Measurements from ENCODE around the gene ANAPC5.
"Not testable (repeated sequence)": the region's sequence is repeated elsewhere in the genome, so short reads cannot be mapped to it uniquely, and the experiment has no call there.

Gene ANAPC5

DNA sequence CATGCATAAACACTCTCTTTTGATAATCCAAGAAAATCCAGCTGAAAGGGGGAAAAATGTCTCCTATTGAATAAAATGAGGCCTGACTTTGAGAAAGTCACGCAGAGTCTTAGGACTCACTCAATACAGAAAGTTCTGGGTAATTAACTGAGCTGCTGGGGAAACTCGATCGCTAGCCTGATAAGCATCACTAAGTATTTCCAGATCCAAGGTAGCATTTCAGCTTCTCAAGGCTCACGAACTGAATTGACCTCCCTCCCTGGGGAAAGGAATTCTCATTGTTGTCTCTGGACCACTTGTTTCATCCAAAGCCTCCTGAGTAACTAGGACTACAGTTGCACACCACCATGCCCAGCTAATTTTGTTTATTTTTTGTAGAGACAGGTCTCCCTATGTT lies 13.8 kb upstream of the ANAPC5 start:
- no peak for DNase-seq

DNA sequence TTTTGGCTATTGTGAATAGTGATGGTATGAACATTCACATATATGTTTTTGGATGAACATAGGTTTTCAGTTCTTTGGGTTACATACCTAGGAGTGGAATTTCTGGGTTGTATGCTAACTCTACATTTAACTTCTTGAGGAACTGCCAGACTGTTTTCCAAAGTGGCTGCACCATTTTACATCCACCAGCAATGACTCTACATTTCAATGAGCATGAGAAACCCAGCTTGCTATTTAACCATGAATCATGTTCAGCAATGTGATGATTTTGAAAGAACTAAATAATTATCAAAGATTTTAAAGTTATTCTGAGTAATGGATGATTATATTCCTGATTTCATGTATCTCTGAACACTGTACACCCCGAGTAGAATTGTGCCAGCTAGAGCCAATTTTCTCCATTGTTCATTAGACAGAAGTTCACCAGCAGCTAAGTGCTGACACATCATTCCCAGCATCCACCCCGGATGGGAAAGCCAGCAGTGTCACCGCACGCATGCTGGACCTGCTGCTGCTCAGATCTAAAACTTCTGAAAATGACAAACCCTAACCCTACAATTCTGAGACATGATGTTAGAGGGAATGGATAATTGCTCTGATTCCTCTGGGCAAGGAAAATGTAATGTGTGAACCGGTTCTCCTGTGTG lies 13.3 kb upstream of the ANAPC5 start:
- peak; percentile 53 for DNase-seq

DNA sequence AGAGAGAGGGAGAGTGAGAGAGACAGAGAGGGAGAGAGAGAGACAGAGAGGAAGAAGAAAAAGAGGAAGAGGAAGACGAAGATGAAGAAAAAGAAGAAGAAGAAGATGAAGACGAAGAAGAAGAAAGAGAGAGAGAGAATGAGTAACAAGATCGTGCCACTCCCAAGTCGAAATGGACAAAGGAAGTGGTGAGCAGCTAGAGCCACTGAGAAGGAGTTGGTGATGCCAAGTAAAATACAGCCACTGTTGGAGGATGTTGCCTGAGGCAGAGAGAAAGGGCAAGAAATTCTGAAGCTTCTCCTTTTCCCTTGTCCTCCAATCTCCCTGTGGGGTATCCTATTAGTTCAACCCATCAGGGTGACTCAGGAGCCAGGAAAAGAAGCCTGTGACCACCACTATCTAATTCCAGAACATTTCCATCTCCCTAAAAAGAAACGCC lies 12.5 kb upstream of the ANAPC5 start:
- DNase-seq, result no peak

DNA sequence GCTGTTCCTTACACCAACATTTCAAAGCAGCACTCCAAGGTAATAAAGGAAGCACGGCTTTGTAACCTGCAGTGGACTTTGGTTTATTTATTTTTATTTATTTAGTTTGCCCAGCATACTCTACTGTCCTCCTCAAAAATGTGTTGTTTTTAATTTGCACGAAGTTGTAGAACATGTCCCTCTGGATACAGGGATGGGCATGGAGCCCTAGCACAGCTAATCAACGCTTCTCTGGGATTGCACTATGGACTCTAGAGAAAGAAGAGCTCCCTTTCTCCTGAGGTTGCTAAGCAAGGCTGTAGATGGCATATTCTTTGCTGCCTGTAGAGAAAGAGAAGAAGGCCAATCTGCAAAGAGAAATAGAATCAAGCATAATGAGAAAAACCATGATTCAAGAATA lies 5.9 kb upstream of the ANAPC5 start:
- no peak for DNase-seq

DNA sequence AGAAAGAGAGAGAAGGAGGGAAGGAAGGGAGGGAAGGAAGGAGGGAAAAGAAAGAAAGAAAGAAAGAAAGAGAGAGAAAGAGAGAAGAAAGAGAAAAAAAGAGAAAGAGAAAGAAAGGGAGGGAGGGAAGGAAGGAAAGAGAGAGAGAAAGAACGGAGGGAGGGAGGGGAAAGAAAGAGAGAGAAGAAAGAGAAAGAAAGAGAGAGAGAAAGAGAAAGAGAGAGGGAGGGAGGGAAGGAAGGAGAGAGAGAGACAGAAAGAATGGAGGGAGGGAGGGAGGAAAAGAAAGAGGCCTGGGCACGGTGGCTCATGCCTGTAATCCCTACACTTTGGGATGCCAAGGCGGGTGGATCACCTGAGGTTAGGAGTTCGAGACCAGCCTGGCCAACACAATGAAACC lies 5.1 kb upstream of the ANAPC5 start:
- DNase-seq, result no peak

DNA sequence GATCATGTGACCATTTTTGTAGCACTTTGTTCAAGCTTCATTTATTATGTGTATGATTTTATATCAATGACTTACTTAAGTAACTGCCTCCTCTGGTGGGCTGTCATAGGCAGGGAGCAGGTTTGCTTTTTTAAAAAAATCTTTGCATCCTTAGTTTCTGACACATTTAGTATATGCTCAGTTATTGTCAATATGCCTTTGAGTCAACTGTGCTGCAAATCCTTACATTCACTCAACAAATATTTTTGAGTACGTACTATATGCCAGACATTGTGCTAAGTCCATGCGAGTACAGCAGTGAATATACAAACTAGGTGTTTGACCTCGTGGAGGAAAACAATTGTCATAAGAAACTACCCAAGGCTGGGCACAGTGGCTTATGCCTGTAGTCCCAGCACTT lies 4.4 kb upstream of the ANAPC5 start:
- DNase-seq, result no peak

DNA sequence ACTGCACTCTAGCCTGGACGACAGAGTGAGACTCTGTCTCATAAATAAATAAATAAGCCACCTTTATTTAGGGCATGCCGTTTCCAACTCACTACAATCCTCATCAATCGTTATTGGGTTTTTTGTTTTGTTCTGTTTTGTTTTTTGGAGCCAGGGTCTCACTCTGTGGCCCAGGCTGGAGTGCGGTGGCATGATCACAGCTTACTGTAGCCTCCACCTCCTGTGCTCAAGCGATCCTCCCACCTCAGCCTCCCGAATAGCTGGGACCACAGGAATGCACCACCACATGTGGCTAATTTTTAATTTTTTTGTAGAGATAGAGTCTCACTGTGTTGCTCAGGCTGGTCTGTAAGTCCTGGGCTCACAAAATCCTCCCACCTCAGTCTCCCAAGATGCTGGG lies 3.6 kb upstream of the ANAPC5 start:
- no peak for DNase-seq

DNA sequence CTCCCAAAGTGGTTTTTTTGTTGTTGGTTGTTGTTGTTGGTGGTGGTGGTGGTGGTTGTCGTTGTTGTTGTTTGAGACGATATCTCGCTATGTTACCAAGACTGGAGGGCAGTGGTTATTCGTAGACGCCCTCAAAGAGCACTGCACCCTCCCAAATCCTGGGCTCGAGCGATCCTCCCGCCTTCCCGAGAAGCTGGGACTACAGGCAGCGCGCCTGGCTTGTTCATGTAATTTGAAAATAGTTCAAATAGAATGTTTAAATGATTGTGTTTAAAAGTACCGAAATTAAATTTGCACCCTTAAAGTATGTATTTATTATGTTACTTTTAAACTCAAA lies 439 bp upstream of the ANAPC5 start:
- DNase-seq, result no peak

DNA sequence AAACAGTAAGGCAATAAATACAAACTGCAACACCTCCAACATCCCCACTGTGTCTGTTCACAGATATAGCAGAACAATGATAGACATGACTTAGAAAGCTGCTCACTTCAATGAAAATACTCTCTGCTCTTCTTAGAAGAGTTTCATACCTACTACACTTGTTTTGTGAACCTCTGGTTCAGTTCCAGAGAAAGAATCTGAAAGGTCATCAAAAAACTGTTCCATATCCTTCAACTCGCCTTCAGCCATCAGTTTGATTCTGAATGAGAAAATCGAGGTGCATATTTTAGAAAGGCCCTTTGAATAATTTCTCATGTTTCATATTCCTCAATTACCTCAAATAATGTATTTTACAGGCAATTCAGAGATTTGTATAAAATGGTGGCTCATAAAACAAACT lies 5.5 kb downstream of the ANAPC5 start:
- DNase-seq, result no peak

DNA sequence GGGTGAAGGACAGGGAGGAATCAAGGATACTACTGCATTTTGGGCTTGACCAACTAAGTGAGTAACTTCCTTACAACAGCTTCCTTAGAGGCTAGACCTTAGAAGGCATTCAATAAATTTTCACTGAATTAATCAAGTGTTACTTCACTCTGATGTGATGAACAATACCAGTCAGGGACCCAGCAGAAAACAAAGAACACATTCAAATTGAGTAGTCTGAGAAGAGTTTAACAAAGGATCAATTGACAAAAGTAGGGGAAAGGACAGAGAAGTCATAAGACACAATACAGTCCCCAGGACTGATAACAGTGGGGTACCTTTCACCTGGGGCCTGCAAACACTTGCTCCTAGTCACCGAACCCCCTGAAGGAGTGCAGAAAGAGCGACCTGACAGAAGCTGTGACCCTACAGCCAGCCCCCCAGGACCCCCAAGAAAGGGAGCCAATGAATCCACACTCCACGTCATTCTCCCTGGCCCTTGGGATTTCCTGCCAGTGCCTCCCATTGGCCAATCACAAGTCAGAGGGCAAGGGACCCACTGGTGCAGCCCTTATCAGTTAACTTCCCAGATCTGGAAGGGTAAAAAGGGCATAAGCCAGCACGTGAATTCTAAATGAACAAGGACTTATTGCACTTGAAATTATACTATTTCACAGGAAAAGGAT lies 6.9 kb downstream of the ANAPC5 start:
- no peak for DNase-seq

DNA sequence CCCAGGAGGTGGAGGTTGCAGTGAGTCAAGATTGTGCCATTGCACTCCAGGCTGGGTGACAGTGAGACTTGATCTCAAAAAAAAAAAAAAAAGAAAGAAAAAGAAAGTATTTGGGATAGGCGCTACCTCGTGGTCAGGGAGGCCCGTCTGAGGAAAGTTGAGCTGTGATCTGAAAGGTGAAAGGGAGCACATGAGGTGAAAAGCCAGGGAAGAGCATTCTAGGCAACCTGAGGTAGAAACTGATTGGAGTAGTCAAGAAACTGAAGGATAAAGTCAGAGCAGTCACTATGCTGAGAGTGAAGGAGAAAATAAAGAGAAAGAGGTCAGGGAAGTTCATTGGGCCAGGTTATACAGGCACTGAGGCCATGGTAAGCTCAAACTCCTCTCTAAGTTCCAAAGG lies 7.7 kb downstream of the ANAPC5 start:
- no peak for DNase-seq

DNA sequence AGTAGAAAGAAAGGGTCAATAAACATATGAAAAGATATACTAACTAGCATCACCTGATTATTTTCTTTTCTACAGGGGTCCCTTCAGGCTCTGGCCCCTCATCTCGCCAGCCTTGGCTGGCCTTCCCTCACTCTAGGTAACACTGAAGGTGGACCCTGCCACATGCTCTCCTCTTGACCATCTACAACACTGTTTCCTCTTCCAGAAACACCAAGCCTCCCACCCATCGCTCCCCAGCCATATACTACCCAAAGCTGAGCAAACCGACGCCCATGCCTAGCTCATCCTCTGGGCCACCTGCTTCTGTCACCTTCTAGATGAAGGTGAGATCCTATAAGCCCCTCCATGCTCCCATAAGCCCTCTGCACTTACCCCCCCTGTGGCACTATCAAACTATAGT lies 14.8 kb downstream of the ANAPC5 start:
- no peak for DNase-seq

DNA sequence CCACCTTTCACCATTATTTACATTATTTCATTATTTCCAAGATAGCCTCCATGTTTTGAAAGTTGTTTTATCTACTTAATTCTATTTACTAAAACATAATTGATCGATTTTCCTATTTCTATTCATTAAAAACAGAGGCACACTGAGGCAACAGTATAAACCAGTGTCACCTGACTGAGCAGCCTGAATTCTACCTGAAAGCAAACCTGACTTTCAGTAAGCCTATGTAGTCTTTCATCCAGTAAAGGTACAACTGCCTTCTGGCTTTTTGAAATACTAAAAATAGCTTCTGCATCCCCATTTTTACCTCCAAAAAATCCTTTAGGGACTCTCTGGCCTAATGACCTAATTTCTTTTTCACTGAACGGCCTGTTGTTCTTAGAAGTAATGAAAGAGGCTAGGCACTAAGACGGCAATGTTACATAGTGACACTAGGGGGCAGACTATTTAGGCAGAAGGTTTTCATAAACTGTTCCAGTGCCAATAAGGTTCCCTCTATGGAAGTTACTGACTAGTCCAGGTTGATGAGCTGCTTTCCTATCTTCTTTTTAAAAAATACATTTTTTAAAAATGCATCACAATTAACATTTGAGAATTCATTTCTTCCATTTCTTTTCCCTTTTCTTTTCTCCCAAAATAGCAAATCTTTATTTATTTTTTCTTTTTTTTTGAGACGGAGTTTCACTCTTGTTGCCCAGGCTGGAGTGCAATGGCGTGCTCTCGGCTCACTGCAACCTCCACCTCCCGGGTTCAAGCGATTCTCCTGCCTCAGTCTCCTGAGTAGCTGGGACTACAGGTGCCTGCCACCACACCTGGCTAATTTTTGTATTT lies 17.5 kb downstream of the ANAPC5 start:
- DNase-seq, result peak; percentile 61

DNA sequence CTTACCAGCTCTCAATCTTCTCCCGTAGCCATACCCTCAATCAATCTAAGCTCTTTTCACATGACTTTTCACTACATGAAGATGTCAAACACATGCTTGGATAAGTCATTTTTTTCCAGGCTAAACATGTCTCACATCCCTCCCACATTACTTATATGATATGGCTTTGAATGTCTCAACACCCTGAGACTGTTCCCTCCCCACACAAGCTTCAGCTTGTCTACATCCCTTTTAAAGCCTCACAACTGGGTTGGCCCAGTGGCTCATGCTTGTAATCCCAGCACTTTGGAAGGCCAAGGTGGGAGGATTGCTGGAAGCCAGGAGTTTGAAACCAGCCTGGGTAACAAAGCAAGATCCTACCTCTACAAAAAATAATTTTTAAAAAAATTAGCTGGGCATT lies 18.5 kb downstream of the ANAPC5 start:
- DNase-seq, result no peak

DNA sequence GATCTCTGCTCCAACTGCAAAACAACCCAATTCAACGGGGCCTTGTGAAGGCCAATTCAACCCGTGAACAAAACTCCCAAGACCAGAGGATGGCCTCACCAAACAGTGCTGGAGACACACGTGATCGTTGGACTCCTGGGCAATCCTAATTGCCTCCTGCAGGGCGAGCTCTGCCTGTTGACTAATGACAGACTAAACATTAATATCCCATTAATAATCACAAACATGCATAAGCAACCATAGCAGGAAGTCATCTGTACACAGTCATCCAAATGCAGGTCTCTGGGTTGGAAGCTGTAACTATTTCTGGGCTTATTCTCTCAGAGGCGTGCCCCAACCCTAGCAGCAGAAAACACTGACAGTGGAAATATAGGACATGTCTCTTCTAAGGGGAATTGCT lies 21.0 kb downstream of the ANAPC5 start:
- no peak for DNase-seq

DNA sequence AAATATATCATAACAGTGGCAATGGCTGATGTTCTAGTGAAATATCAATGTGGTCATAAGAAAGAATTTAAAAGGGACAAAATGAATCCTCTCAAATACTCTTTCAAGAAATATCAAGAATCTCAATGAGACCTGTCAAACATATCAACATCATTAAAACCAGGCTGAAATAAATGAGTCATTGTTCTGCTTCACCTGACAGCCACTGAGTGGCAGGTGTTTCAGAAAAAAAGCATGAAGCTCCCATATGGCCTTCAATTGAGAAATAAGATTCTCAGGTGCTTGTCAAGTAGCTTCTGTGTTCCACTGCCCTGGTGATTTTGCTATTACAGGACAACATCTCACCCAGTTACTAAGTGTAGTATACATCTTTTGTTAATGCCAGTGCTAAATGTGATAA lies 21.5 kb downstream of the ANAPC5 start:
- DNase-seq, result no peak

DNA sequence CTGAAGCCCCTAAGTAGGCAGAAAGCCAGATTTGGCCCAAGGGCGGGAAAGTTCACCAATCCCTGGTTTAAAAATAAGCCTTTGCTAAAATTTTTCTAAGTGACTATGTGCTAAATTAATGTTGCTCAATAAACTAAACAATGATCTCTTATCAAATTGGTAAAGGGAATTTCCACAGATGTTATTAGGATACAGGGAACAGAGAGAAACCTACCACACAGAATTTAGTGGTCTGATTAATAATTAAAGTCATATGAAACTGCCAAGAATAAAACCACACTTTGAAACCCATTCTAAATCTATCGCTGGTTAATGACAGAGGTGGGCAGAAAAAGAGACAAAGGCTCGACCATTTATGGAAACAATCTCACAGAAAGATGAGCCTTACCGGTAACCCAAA lies 22.0 kb downstream of the ANAPC5 start:
- no peak for DNase-seq

DNA sequence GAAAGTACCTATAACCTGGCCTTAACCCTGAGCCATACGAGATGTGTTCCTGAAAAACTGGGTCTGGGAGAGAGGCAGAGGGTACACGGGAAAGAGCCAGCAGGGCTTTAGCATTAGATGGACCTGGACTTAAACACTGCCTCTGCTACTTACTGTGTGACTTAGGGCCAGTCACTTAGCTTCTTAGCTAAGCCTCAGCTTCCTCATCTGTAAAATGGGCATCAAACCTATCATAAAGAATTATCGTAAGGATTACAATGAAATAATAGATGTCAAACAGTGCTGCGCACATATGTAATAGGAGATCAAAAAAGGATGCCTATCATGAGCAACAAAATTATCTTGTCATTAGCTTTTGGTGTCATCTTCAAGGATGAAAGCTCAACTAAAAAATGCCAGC lies 23.6 kb downstream of the ANAPC5 start:
- no peak for DNase-seq

DNA sequence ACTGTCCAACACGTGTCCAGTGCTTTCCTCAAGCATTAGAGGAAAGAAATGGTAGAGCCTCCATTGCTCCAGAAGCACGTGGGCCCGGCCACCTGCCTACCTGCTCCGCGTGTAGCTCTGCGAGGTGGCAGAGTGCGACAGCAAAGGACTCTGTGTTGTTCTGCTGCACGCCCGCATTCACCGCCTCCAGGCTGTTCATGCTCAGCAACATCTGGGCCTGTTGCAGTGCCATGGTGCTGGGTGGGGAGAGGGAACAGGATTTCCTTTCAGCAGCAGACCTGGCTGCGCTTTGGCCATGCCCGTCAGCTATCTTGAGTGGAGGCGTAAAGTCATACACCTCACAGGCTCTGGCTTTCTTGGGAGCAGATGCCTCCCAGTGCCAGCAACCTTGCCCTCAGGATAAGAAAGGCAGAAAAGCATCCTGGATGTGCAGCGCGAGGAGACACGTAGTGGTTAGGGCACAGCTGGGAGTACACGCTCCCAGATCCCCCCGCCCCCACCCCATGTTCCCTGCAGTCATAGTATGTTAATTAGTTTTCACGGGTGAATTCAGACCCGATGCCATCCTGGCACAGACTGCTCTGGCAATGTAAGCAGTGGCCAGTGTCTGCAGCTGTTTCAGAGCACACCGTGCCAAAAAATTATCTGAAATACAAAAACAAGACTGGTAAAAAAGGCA lies 25.1 kb downstream of the ANAPC5 start:
- DNase-seq, result no peak

DNA sequence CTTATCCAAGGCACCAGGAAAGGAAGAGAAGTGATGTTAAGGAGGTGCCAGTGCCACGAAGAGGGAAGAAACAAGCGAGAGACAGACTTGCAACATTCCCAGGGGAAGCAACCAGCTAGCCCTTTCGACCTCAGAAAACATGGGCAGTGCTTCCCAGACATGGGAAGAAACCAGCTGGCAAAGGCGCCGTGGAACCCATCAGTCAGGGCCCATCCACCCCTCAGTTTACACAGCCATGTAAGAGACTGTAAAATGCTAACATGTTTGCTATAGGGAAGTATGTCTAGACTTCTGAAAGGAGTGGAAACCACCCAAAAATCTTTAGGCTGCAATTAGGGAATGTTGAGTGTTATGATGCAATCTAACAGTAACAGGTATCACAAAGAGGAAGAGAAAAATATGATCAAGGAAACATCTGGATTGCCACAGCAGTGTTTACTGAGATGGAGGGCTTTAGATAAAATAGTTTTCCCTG lies 26.3 kb downstream of the ANAPC5 start:
- no peak for DNase-seq

DNA sequence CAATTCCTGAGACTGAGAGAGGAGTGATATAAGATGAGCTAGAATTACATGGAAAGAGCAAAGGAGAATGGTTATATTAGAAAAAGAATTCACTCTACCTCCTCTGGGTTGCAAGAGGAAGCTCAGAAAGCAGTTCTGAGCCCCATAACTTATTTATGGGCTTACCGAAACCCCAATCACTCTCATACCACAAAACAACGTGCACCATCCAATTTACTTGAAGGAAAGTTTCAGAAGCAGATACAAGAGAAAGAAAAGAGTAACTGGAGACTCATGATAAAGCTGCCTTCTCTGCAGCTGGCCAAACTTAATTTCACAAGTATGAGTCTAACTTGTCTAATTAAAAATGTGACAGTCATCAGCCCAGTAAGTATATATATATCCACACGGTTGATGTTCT lies 28.3 kb downstream of the ANAPC5 start:
- no peak for DNase-seq

DNA sequence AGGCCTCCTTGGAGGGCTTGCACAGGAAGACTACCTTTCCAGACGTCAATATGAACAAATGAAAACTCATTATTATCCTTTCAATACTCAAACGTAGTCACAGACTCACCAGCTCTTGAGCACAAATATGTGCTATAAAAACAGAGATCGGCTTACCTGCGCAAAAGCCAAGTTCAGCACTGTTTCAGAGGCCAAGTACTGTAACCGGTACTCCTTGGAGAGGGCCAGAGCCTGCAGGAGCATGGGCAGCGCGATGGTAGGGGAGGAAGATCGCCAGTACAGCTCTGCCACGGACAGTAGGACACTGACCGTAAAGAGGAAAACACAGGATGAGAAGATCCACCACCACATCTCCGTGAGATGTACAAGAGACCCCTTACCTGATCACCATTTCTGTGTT lies 34.1 kb downstream of the ANAPC5 start:
- DNase-seq, result no peak

DNA sequence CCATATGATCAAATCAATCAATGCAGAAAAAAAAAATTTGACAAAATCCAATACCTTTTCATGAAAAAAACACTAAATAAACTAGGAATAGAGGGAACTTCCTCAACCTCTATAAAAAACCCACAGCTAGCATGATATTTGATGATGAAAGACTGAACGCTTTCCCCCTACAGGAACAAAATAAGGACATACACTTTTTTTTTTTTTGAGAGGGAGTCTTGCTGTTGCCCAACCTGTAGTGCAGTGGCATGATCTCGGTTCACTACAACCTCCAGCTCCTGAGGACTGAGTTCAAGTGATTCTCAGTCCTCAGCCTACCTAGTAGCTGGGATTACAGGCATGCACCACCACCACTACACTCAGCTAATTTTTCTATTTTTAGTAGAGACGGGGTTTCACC lies 37.8 kb downstream of the ANAPC5 start:
- no peak for DNase-seq

DNA sequence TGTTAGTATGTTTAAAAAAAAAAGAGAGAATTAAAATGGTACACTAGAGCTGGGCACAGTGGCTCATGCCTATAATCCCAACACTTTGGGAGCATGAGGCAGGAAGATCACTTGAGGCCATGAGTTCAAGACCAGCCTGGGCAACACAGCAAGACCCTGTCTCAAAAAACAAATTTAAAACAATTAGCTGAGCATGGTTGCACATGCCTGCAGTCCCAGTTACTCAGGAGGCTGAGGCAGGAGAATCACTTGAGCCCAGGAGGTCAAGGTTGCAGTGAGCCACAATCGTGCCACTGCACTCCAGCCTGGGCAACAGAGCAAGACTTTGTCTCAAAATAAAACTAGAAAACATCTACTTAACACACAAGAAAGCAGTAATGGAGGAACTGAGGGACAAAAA lies 42.0 kb downstream of the ANAPC5 start:
- DNase-seq, result not testable (repeated sequence)

Measured in RPMI8226 (cell line).